Fibroblast of the aortic adventitia (primary cell): ENCODE data around the gene RALGDS. TPM values are rescaled to one million over a fixed set of nuclear protein-coding genes. Genes with fewer than 3 reads are reported as not detected.

Experiments used
- DNase-seq: peaks from one replicate; pipeline ENCODE4 v3.0.0-alpha.2; 2010; ENCODE audit warnings: low read depth
- H3K4me3 ChIP-seq: 2 replicates; pipeline ENCODE4 v1.5.1; 2011; ENCODE audit warnings: low read depth, mild to moderate bottlenecking, control low read depth, low read length, moderate library complexity
- total RNA-seq: library from RNA; depleted of rRNA; stranded (reverse); fragments of >200 nt; gene quantifications from 2 replicates; pipeline ENCODE4 v1.2.3, GENCODE V29; 2012; ENCODE audit warnings: low replicate concordance
- TF ChIP-seq, protein P1 (sequence below): IDR thresholded peaks from 2 replicates; pipeline ENCODE4 v1.5.1; 2011; ENCODE audit warnings: mild to moderate bottlenecking, low read length, control low read depth, inconsistent platforms; ENCODE audit not compliant: insufficient read depth

RALGDS gene
- total RNA-seq, 1 donor = 15.6 TPM

DNA sequence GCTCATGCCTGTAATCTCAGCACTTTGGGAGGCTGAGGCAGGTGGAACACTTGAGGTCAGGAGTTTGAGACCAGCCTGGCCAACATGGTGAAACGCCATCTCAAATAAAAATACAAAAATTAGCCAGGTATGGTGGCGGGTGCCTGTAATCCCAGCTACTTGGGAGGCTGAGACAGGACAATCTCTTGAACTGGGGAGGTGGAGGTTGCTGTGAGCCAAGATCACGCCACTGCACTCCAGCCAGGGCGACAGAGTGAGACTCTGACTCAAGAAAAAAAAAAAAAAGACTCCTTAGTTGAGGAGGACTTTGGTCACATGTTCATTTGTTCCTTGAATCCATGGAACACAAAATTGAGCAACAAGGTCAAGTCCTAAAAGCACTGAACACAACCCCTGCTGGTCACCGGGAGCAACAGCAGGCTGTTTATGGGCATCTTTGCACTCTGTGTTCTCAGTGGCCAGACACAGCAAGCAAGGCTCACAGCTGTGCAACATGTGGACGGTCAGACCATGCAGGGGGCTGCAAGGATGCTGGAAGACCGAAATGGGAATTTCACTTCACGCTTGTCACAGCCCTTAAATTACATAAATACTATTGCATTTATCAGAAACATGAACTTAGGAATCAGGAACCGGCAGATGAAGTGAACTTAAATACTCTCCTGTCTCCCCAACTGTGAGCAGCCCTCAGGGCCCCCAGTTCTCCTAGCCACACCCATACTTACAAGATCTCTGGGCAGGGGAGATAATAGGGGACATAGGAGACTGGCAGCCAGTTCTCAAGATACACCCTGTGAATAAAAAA lies 39.9 kb upstream of the RALGDS start:
- TF ChIP-seq, protein P1, sequence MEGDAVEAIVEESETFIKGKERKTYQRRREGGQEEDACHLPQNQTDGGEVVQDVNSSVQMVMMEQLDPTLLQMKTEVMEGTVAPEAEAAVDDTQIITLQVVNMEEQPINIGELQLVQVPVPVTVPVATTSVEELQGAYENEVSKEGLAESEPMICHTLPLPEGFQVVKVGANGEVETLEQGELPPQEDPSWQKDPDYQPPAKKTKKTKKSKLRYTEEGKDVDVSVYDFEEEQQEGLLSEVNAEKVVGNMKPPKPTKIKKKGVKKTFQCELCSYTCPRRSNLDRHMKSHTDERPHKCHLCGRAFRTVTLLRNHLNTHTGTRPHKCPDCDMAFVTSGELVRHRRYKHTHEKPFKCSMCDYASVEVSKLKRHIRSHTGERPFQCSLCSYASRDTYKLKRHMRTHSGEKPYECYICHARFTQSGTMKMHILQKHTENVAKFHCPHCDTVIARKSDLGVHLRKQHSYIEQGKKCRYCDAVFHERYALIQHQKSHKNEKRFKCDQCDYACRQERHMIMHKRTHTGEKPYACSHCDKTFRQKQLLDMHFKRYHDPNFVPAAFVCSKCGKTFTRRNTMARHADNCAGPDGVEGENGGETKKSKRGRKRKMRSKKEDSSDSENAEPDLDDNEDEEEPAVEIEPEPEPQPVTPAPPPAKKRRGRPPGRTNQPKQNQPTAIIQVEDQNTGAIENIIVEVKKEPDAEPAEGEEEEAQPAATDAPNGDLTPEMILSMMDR = peak; percentile 90
- no peak overlapping the region for H3K4me3 ChIP-seq
- DNase-seq = peak; percentile 59

- TF ChIP-seq, protein P1 = no peak
- H3K4me3 ChIP-seq = no peak overlapping the region
- DNase-seq = no peak
These were observed 37.7 kb upstream of the RALGDS start for GRCh38 chr9:133158695-133159094.

- DNase-seq = no peak
- TF ChIP-seq, protein P1 = no peak
- H3K4me3 ChIP-seq = no peak overlapping the region
These were observed 34.1 kb upstream of the RALGDS start for GRCh38 chr9:133155156-133155555.

DNA sequence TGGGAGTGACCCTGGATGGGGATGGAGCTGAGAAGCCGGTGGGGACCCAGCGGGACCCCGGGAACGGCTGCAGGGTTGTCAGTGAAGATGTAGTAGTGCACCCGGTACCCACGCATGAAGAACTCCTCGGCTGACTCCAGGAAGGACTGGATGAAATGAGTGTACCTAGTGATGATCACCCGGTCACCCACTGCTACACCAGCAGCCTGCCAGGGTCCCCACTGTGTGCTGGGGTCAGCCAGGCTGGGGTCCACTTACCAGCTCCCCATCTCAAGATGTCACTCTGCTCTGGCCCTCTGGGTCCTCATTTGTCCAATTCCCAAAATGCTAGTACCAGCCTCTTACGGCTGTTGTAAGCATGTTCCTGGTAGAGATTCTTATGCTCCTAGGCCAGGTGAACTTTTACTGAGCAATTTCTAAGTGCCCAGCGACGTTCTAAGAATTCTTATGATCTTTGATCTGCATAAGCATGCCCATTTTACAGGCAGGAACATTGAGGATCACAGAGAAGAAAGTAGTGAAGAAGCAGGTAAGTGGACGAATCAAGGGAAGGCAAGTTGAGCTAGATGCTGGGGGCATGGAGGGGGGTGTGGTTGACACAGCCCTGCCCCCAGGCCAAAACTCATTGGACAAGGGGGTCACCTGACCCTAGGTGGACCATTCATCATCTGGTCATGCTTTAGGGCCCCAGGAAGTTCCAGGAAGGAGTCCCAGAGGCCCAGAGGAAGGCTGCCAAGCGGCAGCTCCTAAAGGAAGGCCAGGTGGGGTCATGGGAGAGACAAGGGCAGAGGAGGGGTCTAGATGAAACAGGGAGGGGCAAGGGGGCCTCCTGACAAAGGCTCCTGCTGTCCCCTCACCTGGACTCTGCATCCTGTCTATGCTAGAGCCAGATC lies 33.3 kb upstream of the RALGDS start:
- TF ChIP-seq, protein P1 = no peak
- no peak overlapping the region for H3K4me3 ChIP-seq
- DNase-seq = no peak

DNA sequence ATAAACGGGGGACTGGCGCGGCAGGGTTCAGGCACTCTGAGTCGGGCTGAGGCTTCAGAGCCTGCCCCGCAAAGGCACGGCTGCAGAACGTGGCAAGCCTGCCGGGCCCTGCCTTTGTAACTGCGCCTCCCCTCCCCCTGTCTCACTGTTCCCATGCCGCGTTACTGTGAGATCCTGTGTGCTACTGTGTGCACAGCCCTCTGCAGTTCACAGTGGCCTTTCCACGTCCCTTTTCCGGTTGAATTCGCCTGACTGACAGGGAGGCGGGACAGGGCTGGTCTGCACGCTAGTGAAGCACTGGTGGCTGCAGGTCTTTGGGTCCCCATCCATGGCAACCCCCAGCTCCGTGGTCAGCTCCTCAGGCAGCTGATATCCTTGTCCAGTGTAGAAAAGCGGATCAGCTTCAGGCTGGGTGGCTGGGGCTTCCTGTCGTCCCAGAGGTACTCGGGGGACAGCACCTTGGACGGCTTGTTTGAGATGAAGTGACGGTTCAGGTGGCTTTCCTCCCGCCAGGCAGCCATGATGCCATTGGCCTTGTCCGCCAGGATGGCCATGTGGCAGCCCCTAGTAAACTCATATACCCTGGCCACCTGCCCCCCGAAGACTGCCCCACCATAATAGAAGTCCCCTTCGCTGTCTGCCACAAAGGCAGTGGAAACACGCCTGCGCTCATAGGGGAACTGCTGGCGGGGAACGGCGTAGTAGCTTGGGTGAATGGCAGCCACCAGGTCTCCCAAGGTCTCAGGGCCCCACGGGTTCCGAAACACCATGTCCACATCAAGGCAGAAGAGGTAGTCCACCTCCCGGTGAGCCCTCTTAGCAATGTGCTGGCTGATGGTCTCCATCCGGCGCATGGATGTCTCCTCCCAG lies 32.4 kb upstream of the RALGDS start:
- no peak for DNase-seq
- TF ChIP-seq, protein P1 = no peak
- H3K4me3 ChIP-seq = no peak overlapping the region
